GM19455 (cell line): ENCODE measurements around the gene IGFN1.

Experiments used
- ATAC-seq: cut with Tn5 transposase; IDR thresholded peaks from one replicate; pipeline ENCODE4 v1.9.1; 2021; ENCODE audit not compliant: unreplicated experiment

Gene IGFN1

GRCh38 chr1:201215531-201216357 lies 25.1 kb downstream of the IGFN1 start:
- no peak for ATAC-seq

- no peak for ATAC-seq
Measured at GRCh38 chr1:201216395-201217085, 25.9 kb downstream of the IGFN1 start.

GRCh38 chr1:201217146-201217545 lies 26.5 kb downstream of the IGFN1 start:
- no peak for ATAC-seq

GRCh38 chr1:201217851-201218250 lies 27.2 kb downstream of the IGFN1 start:
- ATAC-seq, result no peak

- ATAC-seq, result no peak
Measured at GRCh38 chr1:201218409-201218808, 27.8 kb downstream of the IGFN1 start.

DNA sequence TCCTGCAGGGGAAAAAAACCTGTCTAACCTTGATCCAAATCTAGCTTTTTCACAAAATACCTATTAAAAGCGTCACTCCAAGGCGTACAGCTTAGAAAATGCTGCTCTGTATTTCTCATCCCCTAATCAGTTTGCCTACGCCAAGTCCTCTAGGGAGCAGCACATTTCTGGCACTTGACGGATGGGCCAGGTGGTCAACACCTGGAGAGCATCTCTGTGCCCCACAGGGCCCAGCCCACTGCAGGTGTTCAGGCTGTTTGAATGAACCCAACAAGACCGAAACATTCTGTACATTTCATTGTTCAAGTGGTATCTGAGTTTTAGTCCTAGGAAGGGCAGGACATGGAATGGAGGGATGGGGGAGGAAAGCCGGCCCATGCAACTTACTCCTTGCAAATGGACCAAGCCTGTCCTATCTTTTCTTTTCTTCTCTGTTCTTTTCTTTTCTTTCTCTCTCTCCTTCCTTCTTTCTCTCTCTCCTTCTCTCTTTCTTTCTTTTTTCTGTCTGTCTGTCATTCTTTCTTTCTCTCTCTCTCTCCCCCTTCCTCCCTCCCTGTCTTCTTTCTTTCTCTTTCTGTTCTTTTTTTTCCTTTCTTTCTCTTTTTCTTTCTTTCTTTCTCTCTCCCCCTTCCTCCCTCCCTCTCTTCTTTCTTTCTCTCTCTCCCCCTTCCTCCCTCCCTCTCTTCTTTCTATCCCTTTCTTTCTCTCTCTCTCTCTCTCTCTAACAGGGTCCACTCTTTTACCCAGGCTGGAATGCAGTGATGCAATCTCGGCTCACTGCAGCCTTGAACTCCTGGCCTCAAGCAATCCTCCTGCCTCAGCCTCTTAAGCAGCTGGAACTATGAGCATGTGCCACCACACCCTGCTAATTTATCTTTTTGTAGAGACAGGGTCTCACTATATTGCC lies 29.1 kb downstream of the IGFN1 start:
- no peak for ATAC-seq

DNA sequence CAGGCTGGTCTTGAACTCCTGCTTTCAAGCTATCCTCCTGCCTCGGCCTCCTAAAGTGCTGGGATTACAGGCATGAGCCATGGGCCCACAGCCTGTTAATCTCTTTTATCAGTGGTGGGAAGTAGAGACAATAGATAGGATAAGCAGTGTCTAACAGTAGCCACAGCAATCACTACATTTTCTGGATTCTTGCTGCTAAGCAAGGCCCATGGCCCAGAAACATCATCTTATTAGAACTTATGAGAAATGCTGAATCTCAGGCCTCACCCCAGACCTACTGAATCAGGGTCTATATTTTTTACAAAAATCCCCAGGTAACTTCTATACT lies 29.7 kb downstream of the IGFN1 start:
- ATAC-seq, result no peak

DNA sequence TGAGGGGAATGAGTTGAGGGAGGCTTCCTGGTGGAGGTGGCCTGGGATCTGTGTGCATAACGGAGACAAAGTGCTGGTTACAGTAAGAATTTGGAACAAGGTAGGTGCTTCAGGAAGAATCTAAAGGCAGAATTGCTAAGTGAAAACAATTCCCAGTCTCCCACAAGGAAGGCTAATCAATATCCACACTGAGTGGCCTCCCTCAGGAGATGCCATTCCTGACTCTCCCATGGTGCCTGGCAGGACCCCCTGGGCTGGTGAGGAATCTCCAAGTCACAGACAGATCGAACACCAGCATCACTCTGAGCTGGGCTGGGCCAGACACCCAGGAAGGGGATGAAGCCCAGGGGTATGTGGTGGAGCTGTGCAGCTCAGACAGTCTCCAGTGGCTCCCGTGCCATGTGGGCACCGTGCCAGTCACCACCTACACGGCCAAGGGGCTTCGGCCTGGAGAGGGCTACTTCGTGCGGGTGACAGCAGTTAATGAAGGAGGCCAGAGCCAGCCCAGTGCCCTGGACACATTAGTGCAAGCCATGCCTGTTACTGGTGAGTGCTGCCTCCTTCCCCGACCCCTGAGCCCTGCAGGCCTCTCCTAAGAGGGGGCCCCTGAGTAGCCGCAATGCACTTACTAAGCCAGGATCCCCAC lies 30.7 kb downstream of the IGFN1 start:
- no peak for ATAC-seq

GRCh38 chr1:201222125-201222524 lies 31.5 kb downstream of the IGFN1 start:
- no peak for ATAC-seq

DNA sequence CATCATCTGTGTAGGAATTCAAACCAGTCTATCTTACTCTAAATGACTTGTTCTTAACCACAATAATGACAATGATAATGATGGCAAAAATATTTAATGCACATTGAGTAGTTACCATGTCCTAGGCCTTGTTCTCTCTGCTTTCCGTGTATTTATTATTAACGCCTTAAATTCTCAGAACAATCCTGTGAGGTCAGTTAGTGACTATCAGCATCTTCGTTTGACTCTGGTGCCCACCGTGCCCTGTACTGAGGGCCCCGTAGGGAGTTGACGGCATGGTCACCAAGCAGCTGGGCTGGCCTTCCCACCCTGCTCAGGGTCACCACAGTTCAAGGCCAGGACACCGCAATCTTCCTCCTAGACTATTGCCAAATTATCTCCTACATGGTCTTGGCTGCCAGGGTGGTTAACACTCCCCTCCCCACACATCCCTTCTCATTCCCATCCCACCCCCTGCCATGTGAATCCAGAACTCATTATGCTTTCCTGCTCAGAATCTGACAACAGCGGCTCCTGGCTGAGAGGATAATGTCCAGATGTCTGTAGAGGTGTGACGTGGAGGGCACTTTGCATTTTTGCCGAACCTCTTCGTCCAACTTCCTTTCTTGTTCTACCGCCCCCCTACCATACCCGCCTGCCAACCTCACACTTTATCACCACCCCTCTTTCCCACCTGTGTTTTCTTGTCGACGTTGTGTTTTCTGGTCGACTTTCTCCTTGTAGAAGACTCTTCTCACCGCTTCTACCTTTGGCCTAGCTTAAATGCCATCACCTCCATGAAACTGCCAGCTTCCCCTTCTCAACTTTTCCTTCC lies 33.4 kb downstream of the IGFN1 start:
- ATAC-seq, result no peak

DNA sequence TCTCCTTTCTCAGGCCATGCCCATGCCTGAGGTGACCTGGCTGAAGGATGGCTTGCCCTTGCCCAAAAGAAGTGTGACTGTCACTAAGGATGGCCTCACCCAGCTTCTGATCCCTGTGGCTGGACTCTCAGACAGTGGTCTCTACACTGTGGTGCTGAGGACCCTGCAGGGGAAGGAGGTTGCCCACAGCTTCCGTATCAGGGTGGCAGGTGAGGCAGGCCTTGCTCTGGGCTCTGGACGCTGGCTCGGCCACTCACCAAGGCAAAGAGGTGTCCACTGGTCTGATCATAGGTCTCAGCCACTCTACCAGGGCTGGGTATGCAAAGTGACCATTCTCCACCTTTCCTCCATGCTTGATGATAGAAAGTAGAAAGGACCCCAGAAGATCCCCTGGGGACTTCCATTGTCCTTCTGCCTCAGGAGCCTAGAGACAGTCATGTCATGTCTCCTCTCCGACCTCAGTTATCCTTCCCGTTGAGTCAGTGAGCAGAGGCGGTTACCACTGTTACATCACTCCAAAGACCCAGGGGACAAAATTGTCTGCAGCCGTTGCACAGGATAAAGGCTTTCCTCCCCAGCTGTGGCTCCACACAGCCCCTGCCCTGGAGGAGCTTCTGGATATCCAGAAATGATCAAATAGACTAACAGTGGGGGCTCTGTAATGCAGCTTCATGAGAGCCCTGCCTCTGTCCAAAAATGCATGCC lies 34.2 kb downstream of the IGFN1 start:
- ATAC-seq, result no peak

DNA sequence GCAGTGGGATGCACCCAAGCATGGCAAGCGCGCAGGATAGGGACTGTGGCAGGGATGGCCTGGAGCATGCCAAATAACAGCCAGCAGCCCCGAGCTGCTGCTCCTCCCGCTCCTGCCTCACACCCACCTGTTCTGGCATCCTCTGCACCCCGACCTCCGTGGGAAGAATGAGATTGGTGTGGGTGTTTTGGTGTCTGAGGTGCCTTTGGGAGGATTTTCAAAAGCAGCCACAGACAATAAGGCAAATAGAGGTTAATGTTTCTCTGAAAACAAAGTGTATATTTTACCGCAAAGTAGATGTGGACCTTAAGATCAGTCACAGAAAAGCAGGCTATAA lies 35.5 kb downstream of the IGFN1 start:
- no peak for ATAC-seq

- no peak for ATAC-seq
Measured at GRCh38 chr1:201226859-201227488, 36.4 kb downstream of the IGFN1 start.

DNA sequence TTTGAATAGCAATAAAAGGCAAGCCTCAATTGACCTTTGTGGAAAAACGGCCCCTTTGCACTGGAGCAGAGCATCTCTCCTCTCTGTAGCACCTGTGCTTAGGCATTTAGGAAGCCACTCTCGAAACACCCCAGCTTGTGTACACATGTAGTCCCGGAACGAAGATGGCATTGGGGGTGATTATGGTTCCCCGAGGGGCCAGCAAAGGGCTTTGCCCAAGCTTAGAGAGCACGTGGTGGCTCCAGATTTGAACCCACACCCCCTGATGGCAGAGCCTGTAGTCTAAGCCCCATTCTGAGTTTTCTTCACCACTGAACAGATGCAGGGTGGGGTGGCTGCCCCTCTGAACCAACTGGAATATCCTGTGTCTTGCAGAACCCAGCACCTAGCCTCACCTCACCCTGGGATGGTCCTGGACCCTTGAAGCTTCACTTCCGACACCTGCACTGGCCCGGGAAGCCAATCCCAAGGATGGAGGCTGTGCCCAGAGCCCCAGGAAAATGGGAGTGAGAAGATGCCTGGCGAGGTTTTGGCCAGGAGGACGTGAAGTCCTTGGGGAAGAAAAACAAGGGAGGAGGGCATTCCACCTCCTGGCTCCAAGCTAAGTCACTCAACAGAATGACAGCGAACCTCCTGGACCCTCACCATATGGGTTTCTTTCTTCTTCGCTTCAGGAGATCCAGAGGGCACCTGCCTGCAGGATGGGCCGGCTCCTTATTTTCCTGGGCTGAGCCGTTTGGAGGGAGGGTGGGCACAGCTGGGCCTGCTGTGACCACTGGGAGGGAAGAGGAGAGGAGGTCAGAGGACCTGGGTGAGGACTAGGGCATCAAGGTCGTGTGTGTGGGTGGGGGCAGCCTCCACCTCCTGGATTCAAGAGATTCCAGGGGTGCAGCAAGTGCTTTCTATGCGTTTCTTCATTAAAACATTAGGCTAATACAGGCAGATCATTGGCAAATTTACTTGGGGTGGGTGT lies 37.7 kb downstream of the IGFN1 start:
- ATAC-seq, result no peak

DNA sequence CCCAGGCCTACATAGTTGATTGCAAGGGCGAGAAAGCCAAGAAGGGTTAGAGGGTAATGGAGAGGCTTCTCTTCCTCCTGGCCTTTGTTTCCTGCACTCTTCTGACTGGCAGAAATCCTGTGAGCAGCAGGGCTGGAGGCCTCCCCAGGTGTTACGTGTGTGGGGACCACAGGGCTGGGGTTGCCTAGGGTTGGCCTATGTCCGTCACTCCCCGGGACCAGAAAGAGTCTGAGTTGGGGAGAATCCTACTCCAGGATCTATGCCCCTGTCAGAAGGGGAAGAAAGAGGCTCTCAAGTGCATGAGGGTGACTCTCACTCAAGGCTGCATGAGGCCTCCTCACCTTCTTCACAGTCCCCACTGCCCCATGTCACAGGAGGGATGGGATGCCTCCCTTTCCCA lies 38.5 kb downstream of the IGFN1 start:
- ATAC-seq, result no peak

DNA sequence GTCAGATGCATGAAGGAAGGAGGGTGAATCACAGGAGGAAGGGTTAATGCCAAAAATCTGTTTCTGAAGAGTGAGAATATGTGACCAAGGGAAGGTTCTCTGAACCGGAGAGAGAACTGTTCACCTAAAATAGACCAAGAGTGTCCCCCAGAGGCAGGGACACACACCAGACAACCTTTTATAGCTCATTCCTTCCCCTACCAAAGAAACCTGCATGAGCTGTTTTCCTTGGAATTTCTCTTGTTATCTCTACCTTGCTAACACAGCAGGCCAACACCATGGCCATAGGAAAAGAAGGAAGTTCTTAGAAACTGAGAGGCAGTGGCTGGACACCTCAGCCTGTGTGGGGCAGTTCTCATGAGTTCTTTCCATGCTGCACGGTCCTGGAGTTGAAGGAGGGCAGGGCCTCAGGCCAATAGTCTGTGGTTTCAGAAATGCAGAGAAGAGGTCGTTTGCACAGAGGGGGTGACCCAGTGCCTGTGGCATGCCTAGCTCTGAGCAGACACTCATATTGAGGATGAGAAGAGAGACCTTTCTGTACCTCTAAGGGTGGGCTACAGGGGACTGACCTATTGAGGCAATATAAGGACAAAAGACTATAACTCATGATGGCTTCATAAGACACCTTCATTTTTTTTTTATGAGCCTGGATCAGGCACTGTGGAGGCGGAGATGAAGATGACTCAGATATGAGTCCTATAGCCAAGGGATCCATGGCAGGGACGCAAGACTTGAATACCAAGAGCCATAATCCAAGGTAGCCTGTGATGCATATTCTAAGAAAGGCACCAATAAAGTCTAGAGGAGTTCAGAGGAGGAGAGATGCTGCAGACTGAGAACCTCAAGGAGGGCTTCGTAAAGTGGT lies 39.4 kb downstream of the IGFN1 start:
- no peak for ATAC-seq

DNA sequence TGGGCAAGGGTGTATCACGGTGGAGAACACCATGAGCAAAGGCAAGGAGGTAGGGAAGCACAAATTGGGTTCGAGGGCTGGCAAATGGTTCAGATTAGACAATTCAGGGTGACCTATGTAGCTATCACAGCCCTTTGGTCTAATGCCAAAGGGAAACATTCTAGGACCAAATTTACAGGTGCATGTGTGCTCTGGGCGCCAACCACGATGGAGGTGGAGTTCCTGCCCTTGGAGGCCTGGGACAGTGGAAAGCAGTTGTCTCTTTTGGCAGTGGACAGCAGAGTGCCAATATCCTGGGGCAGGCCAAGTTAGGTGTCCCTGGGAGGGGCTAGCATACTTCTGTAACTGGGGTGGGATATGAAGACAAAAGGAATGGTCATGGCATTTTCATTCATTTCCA lies 40.1 kb downstream of the IGFN1 start:
- no peak for ATAC-seq
